Activated CD4-positive, alpha-beta memory T cell treated with anti-CD3 and anti-CD28 coated beads for 36 hours (primary cell): ENCODE measurements around the gene HOTAIR. TPM values are rescaled to one million over a fixed set of nuclear protein-coding genes. Genes with fewer than 3 reads are reported as not detected.
A peak's percentile ranks its signal among the peaks of the same experiment; 100 is the strongest.

ENCODE experiments used
- CTCF ChIA-PET: fragments of 350-600 bp; sonication (Branson Sonifier 250); formaldehyde crosslinking; loops from one replicate; lab custom pipeline; 2021; ENCODE audit warnings: antibody characterized with exemption, inconsistent platforms; lab: Charles Lee
- POLR2A ChIA-PET: fragments of 350-600 bp; sonication (Branson Sonifier 250); formaldehyde crosslinking; loops from one replicate; lab custom pipeline; 2021; ENCODE audit warnings: antibody characterized with exemption; lab: Charles Lee
- DNase-seq: peaks from one replicate; pipeline ENCODE4 v3.0.0-alpha.2; 2020
- H3K27ac Mint-ChIP-seq: one replicate; pipeline ENCODE4 v1.8.0; 2021; ENCODE audit warnings: mixed read lengths
- H3K27me3 Mint-ChIP-seq: one replicate; pipeline ENCODE4 v1.8.0; 2021; ENCODE audit warnings: mixed read lengths
- H3K36me3 Mint-ChIP-seq: one replicate; pipeline ENCODE4 v1.8.0; 2021; ENCODE audit warnings: mixed read lengths
- H3K4me1 Mint-ChIP-seq: one replicate; pipeline ENCODE4 v1.8.0; 2021; ENCODE audit warnings: low read depth, mixed read lengths
- H3K4me3 Mint-ChIP-seq: one replicate; pipeline ENCODE4 v1.8.0; 2021; ENCODE audit warnings: mild to moderate bottlenecking, mixed read lengths
- H3K9me3 Mint-ChIP-seq: one replicate; pipeline ENCODE4 v1.8.0; 2021; ENCODE audit warnings: mixed read lengths
- intact Hi-C: fragments of 100-400 bp; cut with micrococcal nuclease; formaldehyde crosslinking; loops from one replicate; pipeline ENCODE4 v1.15.1; 2023
- total RNA-seq, 2 experiments: library from RNA; stranded (reverse); gene quantifications; one replicate each; pipeline ENCODE4 v1.2.3, GENCODE V29; 2021

HOTAIR gene
- total RNA-seq, 2 experiments from 2014 or later = not detected

- DNase-seq = no peak
- H3K4me1 Mint-ChIP-seq = peaks cover 5% of the 10 kb centered on the region
- H3K36me3 Mint-ChIP-seq = no peaks in the 10 kb centered on the region
- H3K9me3 Mint-ChIP-seq = no peaks in the 10 kb centered on the region
- peaks cover 77% of the 10 kb centered on the region for H3K27me3 Mint-ChIP-seq
- intact Hi-C loops = no loop called here
- ChIA-PET CTCF (interaction anchor here (1.2 kb wide), 1 partner anchor 91 kb away, joined by 3 read pairs; the partner anchor contains the start of gene HOXC5), POLR2A (no interaction called here)
- no peak overlapping the region for H3K4me3 Mint-ChIP-seq
- no peak overlapping the region for H3K27ac Mint-ChIP-seq
These were observed 33.6 kb downstream of the HOTAIR start for GRCh38 chr12:53941187-53941586.

GRCh38 chr12:53940443-53941014 is 34.2 kb downstream of the HOTAIR start:
- ChIA-PET POLR2A (no interaction called here), CTCF (interaction anchor here (1.2 to 2.7 kb wide), 4 partner anchors 12 to 261 kb away, joined by 3 to 8 read pairs (median 4); partner anchors contain the start of gene HOXC5)
- Mint-ChIP-seq H3K27ac (no peak overlapping the region), H3K36me3 (no peaks in the 10 kb centered on the region), H3K9me3 (no peaks in the 10 kb centered on the region), H3K27me3 (peaks cover 77% of the 10 kb centered on the region), H3K4me3 (no peak overlapping the region), H3K4me1 (peaks cover 8% of the 10 kb centered on the region)
- intact Hi-C loops = no loop called here
- no peak for DNase-seq

- peaks cover 77% of the 10 kb centered on the region for H3K27me3 Mint-ChIP-seq
- peak overlapping the region; percentile 21 for H3K4me3 Mint-ChIP-seq
- ChIA-PET POLR2A (no interaction called here), CTCF (interaction anchor here (1.3 to 2.7 kb wide), 3 partner anchors 13 to 262 kb away, joined by 3 to 8 read pairs (median 4); no protein-coding TSS in a partner anchor)
- H3K27ac Mint-ChIP-seq = no peak overlapping the region
- peaks cover 8% of the 10 kb centered on the region for H3K4me1 Mint-ChIP-seq
- no peak for DNase-seq
- H3K36me3 Mint-ChIP-seq = no peaks in the 10 kb centered on the region
- intact Hi-C loops = no loop called here
- no peaks in the 10 kb centered on the region for H3K9me3 Mint-ChIP-seq
These were observed 35.3 kb downstream of the HOTAIR start for GRCh38 chr12:53939141-53940108.

- H3K27ac Mint-ChIP-seq = no peak within 1 kb of the TSS
- no peaks in the 10 kb centered on the region for H3K36me3 Mint-ChIP-seq
- intact Hi-C loops = no loop called here
- no peaks in the 10 kb centered on the region for H3K9me3 Mint-ChIP-seq
- POLR2A ChIA-PET = no interaction called here
- H3K4me3 Mint-ChIP-seq = peak within 1 kb of the TSS; percentile 21
- peaks cover 8% of the 10 kb centered on the region for H3K4me1 Mint-ChIP-seq
- CTCF ChIA-PET = interaction anchor here (2.7 kb wide), 1 partner anchor 67 kb away, joined by 8 read pairs; no protein-coding TSS in a partner anchor
- H3K27me3 Mint-ChIP-seq = peaks cover 77% of the 10 kb centered on the region
- peak; percentile 55 for DNase-seq
These were observed 36.2 kb downstream of the HOTAIR start, which contains the start of gene HOXC13 for GRCh38 chr12:53938326-53939140. Gene HOXC13, plus strand, starts transcription at chr12:53938831. Its CDS starts 76 bp downstream, at chr12:53938907.

GRCh38 chr12:53937596-53938325 is 37.0 kb downstream of the HOTAIR start:
- Mint-ChIP-seq H3K27me3 (peaks cover 80% of the 10 kb centered on the region), H3K36me3 (no peaks in the 10 kb centered on the region), H3K4me1 (peaks cover 8% of the 10 kb centered on the region), H3K4me3 (no peak overlapping the region), H3K9me3 (no peaks in the 10 kb centered on the region), H3K27ac (no peak overlapping the region)
- intact Hi-C loops = no loop called here
- no peak for DNase-seq
- POLR2A ChIA-PET = no interaction called here
- CTCF ChIA-PET = interaction anchor here (1.0 to 2.7 kb wide), 2 partner anchors 68 to 254 kb away, joined by 5 to 8 read pairs; no protein-coding TSS in a partner anchor

DNA sequence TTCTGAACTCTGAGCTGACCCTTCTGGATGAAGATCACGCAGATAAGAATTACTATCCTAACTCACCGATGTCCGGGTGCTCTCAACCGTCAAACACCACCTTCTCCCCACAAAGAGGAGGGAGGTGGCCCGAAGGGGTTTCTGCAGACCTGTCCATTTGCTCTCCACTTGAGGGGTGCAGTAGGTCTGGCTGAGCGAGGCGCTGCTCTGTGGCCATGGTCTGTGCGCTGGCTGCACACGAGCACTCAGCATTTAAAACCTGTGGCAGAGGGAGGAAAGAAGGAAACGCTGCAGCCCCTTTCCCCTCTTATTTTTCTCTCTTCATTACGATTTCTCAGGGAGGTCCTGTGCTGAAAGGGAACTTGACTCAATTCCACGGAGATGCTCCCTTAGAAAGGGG is 37.7 kb downstream of the HOTAIR start:
- H3K27me3 Mint-ChIP-seq = peaks cover 81% of the 10 kb centered on the region
- ChIA-PET CTCF (interaction anchor here (1.0 kb wide), 1 partner anchor 255 kb away, joined by 5 read pairs; no protein-coding TSS in a partner anchor), POLR2A (no interaction called here)
- peaks cover 8% of the 10 kb centered on the region for H3K4me1 Mint-ChIP-seq
- intact Hi-C loops = no loop called here
- no peaks in the 10 kb centered on the region for H3K36me3 Mint-ChIP-seq
- H3K27ac Mint-ChIP-seq = no peak overlapping the region
- DNase-seq = no peak
- no peak overlapping the region for H3K4me3 Mint-ChIP-seq
- no peaks in the 10 kb centered on the region for H3K9me3 Mint-ChIP-seq

DNA sequence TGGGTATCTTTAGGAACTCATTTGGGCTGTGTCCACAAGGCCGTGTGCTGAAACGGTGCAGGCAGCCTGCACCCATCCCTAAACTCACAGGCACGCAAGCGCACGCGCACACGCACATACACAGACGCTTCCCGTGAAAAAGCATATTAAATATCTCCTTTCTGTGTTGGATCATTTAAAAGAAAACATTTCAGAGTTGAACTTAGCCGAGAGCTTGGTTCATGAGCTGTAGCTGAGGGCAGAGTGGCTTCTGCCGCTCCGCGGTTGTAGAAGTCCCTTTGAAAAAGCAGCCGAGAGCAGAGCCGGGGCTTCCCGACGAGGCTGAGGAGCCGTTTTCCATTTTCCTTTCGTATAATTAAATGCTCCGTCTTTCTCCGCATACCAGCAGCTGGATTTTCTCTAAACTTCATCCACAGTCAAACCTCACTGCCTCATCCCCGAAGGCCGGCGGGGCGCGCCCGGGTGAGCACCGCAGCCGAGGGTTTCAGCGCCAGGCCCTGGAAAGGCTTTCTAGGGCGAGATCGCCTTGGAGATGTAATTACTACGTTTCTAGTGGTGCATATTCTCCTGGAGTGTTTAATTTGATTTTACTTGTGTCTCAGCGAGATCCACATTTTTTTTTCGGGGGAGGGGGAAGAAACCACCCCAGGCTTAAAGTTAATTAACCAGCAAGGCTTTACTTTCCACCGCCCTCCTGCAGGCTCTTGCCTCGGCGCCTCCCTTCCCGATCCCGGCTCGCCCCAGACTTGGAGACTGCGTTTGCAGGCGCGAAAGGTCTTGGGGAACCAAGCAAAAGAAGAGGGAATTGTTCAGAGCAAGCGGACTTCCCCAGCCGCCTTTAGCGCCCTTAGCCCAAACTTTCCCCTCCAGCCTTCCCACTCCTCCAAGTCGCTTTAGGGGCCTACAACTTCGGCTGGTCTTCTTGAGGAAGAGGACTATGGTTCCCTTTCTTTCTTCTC is 39.1 kb downstream of the HOTAIR start:
- no peak overlapping the region for H3K4me3 Mint-ChIP-seq

DNA sequence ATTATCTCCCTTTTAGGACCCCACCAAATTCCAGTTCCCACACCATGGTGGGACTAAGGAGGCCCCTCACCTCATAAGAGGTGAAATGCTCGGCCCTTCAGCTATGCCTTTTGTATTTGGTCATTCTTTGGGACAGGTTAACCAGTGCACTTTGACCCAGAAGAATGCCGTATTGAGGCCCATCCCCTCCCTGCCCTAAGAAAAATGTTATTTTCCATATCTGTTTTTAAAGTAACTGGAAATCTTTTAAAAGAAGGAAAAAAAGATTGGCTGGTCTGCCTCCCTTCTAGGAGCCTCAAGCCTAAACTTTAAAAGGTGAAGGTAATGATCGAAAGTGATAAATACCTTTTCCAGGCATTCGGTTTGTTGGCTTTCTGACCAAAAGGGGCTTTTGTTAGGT is 41.8 kb downstream of the HOTAIR start:
- no peak overlapping the region for H3K27ac Mint-ChIP-seq
- DNase-seq = no peak
- peaks cover 10% of the 10 kb centered on the region for H3K4me1 Mint-ChIP-seq
- intact Hi-C loops = no loop called here
- H3K4me3 Mint-ChIP-seq = no peak overlapping the region
- H3K27me3 Mint-ChIP-seq = peaks cover 85% of the 10 kb centered on the region
- no peaks in the 10 kb centered on the region for H3K9me3 Mint-ChIP-seq
- no peaks in the 10 kb centered on the region for H3K36me3 Mint-ChIP-seq
- ChIA-PET CTCF (interaction anchor here (1.7 kb wide), 1 partner anchor 99 kb away, joined by 5 read pairs; no protein-coding TSS in a partner anchor), POLR2A (no interaction called here)

More for the DNA sequence above, 39.1 kb downstream of the HOTAIR start:
- CTCF ChIA-PET = no interaction called here
- H3K36me3 Mint-ChIP-seq = no peaks in the 10 kb centered on the region
- peaks cover 8% of the 10 kb centered on the region for H3K4me1 Mint-ChIP-seq
- POLR2A ChIA-PET = no interaction called here
- H3K27ac Mint-ChIP-seq = no peak overlapping the region
- H3K9me3 Mint-ChIP-seq = no peaks in the 10 kb centered on the region
- no peak for DNase-seq
- peaks cover 79% of the 10 kb centered on the region for H3K27me3 Mint-ChIP-seq
- intact Hi-C loops = no loop called here

DNA sequence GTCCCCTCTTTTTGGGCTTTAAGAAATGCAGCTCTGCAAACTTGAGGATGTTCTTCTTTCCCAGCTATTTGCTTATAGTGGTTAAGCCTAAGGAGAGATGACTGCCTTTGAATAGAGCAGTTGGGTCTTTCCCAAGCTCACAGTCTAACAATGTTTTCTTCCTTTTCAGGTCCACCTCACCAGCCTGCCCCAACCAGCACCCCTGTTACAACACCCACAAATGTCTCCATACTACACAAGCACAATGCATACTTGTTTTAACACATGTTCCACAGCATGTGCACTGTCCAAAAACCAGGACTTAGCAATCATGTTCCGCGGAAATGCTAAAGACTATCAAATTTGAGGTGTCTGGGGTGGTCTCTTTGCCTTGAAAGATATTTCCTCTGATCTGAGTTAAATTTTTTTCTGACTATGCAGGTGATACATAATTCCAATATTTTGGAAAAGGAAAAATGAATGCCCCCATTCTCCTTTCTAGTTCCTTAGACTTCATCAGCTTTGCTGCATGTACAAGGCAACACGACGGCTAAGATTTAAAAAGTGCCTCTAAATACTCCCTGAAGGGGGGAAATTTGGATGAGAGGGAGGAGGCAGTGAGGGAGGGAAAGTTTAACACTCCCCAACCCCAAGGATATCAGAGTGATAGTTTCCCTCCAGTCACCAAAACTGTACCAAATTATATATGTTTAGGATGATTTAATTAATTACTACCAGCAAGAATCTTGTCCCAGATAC is 42.7 kb downstream of the HOTAIR start:
- H3K27ac Mint-ChIP-seq = no peak overlapping the region
- no peak for DNase-seq
- no peak overlapping the region for H3K4me3 Mint-ChIP-seq
- POLR2A ChIA-PET = no interaction called here
- intact Hi-C loops = no loop called here
- CTCF ChIA-PET = no interaction called here
- H3K4me1 Mint-ChIP-seq = peaks cover 10% of the 10 kb centered on the region
- no peaks in the 10 kb centered on the region for H3K36me3 Mint-ChIP-seq
- H3K27me3 Mint-ChIP-seq = peaks cover 85% of the 10 kb centered on the region
- no peaks in the 10 kb centered on the region for H3K9me3 Mint-ChIP-seq
